IgD-negative memory B cell (primary cell): ENCODE data around the gene SRGN. TPM values are rescaled to one million over a fixed set of nuclear protein-coding genes. Genes with fewer than 3 reads are reported as not detected.
A peak's percentile ranks its signal among the peaks of the same experiment; 100 is the strongest.
"Not testable (repeated sequence)": the region's sequence is repeated elsewhere in the genome, so short reads cannot be mapped to it uniquely, and the experiment has no call there.

Experiments used
- H3K27ac Mint-ChIP-seq, 3 donors: one replicate each; pipeline ENCODE4 v1.8.0; 2020 to 2022; ENCODE audit warnings: mild to moderate bottlenecking in 3 of 3, mixed read lengths in 3 of 3, moderate library complexity in 1 of 3
- H3K27me3 Mint-ChIP-seq: one replicate; pipeline ENCODE4 v1.8.0; 2021; ENCODE audit warnings: mixed read lengths
- H3K36me3 Mint-ChIP-seq: one replicate; pipeline ENCODE4 v1.8.0; 2020; ENCODE audit warnings: mild to moderate bottlenecking, mixed read lengths
- H3K4me1 Mint-ChIP-seq, 3 donors: one replicate each; pipeline ENCODE4 v1.8.0; 2020 to 2022; ENCODE audit warnings: mixed read lengths in 3 of 3, mild to moderate bottlenecking in 1 of 3
- H3K4me3 Mint-ChIP-seq, 4 donors: one replicate each; pipeline ENCODE4 v1.8.0; 2020 to 2022; ENCODE audit warnings: mild to moderate bottlenecking in 4 of 4, mixed read lengths in 4 of 4, moderate library complexity in 3 of 4
- H3K9me3 Mint-ChIP-seq, 3 donors: one replicate each; pipeline ENCODE4 v1.8.0; 2020 to 2021; ENCODE audit warnings: mixed read lengths in 3 of 3, mild to moderate bottlenecking in 1 of 3
- polyA plus RNA-seq: library from polyadenylated mRNA; unstranded; fragments of 300-500 nt; fragmentation: Illumina TruSeq; gene quantifications from one replicate; pipeline ENCODE4 v1.2.3, GENCODE V29; 2021

The SRGN gene
- polyA plus RNA-seq, 1 donor from 2014 or later = 65.1 TPM

DNA sequence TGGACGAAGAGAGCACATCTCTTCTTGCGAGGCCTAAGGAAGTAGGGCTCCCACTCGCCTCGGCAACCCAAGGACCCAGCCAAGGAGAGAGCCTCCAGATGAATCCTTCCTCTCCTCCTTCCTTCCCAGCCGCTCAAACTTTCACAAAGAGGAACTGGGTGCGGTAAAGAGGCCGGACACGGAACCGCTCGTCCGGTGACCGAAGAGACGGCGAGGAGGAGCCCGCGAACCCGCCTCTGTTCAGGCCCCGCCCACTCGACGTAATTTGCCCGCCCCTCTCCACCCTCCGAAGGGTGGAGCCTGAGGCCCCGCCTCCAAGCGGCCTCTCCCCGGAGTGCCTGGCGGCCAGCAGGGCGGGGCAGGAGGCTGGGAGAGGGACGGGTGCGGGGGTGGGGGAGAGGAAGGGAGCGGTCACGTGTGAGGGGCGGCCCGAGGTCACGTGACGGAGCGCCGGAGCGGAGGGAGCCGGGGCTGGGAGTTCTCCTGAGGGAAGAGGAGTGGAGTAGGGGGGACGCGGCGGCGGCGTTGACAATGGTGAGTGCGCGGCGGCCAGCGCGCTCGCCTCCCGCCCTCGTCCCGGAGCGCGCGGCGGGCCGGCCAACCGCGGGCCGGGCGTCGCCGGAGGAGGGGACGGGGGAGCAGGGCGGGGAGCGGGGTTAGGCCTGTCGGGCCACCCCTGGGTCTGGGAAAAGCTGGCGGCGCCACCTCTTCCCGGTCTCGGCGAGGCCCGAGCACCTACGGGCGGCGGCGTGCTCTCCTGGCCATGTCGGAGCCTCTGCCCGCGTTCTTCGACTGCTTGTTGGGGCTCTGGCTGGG is 36.1 kb downstream of the SRGN start, which contains the start of gene VPS26A:
Gene VPS26A (plus strand): TSS at position 432 of the 816 bp plus-strand sequence. CDS start 100 bp downstream, at position 532.
- Mint-ChIP-seq H3K27ac (peak within 1 kb of the TSS; percentile 98 to 99 (median 98)), H3K9me3 (no peaks in the 10 kb centered on the region), H3K4me3 (peak within 1 kb of the TSS; percentile 92 to 96 (median 96)), H3K27me3 (no peaks in the 10 kb centered on the region), H3K36me3 (no peaks in the 10 kb centered on the region), H3K4me1 (peaks cover 11 to 22% (median 13%) of the 10 kb centered on the region in 3 donors)

DNA sequence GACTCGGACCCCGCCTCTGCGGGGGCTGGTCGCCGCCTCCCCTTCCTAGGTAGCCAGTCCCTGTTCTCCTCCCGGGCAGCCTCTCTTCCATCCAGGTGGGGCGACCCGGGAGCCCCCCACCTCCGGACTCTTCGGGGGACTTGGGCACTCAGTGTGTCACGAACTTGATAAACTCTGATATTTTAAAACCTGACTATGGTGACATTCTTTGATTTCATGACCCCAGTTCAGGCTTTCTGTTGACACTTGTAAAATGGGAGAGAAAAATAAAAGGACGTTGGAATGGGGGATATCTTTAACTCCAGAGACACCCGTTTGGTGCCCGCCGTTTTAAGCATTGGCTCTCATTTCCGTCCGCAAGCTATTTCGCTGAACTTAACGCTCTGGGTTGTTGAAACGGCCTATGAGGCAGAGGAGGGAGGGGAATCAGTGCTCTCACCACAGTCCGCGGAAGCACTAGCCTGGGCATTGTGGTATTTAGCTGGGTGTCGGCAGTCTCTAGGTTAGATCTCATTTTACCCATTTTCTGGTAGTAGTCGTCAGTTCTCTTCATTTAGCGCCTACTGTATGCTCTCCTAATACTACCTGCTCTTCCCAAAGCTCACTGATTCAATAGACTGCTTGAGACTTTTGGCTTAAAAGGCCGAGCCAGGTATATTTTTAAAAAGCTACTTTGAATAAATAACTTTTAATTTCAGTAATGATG is 36.8 kb downstream of the SRGN start:
- H3K4me1 Mint-ChIP-seq = peaks cover 14 to 27% (median 15%) of the 10 kb centered on the region in 3 donors
- H3K27me3 Mint-ChIP-seq = no peaks in the 10 kb centered on the region
- peak overlapping the region; percentile 92 to 96 (median 94) for H3K4me3 Mint-ChIP-seq
- peak overlapping the region; percentile 93 to 99 (median 98) for H3K27ac Mint-ChIP-seq
- H3K36me3 Mint-ChIP-seq = no peaks in the 10 kb centered on the region
- H3K9me3 Mint-ChIP-seq = no peaks in the 10 kb centered on the region

DNA sequence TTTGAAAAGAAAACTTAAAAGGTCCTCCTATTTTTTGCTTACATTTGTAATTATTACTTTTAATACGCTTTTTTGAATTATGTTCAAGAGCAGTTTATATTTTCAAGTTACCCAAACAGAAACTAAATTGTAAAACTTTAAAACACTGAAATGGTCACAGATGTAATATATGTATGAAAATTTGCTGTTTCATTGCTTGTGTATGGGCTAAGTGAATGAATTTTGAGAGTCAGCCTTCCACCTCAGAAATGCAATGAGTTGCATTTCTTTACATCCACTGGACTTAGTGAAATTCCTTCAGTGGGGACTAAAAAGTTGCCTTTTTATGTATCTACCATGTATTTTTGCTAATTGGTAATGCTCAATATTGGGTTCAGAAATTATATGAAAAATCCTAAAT is 37.7 kb downstream of the SRGN start:
- peak overlapping the region in 3 of 4 donors; percentile 92 to 96 (median 96) for H3K4me3 Mint-ChIP-seq
- no peaks in the 10 kb centered on the region for H3K9me3 Mint-ChIP-seq
- peak overlapping the region in 1 of 3 donors; percentile 98 for H3K27ac Mint-ChIP-seq
- H3K4me1 Mint-ChIP-seq = peaks cover 18 to 35% (median 20%) of the 10 kb centered on the region in 3 donors
- H3K36me3 Mint-ChIP-seq = no peaks in the 10 kb centered on the region
- H3K27me3 Mint-ChIP-seq = no peaks in the 10 kb centered on the region

DNA sequence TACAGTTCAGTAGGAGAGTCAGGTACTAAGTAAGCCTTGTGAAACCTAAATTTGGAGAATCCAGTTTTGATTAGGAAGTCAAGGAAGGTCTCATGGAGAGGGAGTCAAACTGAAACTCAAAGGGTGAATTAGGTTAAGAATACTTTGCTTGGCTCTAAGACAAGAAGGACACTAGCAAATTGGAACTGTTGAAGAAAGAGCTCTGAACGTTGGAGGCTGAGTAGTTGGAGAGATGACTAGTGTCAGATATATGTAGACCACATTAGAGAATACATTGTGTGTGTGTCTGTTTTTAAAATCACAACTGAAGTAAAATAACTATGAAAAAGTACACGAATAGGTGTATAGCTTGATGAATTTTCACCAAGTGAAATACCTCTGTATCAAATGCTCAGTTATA is 42.3 kb downstream of the SRGN start:
- Mint-ChIP-seq H3K27me3 (no peaks in the 10 kb centered on the region), H3K9me3 (no peaks in the 10 kb centered on the region), H3K27ac (peak overlapping the region in 1 of 3 donors; percentile 54), H3K4me1 (peaks cover 16 to 30% (median 19%) of the 10 kb centered on the region in 3 donors), H3K36me3 (no peaks in the 10 kb centered on the region), H3K4me3 (no peak overlapping the region)

DNA sequence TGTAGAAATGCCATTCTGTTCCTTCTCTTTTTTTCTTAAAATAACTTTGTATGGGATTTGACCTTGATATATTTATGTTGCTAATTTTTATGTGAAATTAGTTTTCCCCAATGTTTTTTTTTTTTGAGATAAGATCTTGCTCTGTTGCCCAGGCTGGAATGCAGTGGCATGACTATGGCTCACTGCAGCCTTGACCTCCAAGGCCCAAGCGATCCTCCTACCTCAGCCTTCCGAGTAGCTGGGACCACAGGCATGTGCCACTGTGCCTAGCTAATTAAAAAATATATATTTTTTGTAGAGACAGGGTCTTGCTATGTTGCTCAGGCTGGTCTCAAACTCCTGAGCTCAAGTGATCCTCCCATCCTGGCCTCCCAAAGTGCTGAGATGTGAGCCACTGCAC is 52.1 kb downstream of the SRGN start:
- Mint-ChIP-seq H3K4me1 (peaks cover 6 to 32% (median 18%) of the 10 kb centered on the region in 3 donors), H3K27ac (no peak overlapping the region), H3K9me3 (no peaks in the 10 kb centered on the region), H3K36me3 (peaks cover 2% of the 10 kb centered on the region), H3K4me3 (no peak overlapping the region), H3K27me3 (no peaks in the 10 kb centered on the region)

DNA sequence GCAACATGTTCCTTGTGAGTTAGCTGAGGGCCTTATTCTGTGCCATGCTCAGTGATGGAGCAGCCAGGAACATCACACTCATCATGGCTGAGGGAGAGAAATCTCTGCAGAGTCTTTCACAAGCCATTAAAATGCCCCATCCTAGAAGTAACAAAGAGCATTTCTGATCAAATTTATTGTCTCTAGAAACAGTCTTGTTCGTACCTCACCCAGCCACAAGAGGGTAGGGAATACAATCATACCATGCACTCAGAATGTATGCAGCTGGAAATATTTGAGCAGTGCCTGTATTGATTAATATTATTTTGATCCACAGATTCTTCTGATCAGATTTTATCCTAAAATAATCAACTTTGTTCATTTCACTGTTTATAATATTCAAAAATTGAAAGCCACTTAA is 53.4 kb downstream of the SRGN start:
- H3K4me1 Mint-ChIP-seq = peaks cover 4 to 29% (median 18%) of the 10 kb centered on the region in 3 donors
- H3K4me3 Mint-ChIP-seq = no peak overlapping the region
- H3K27ac Mint-ChIP-seq = no peak overlapping the region
- H3K9me3 Mint-ChIP-seq = no peaks in the 10 kb centered on the region
- no peaks in the 10 kb centered on the region for H3K36me3 Mint-ChIP-seq
- H3K27me3 Mint-ChIP-seq = no peaks in the 10 kb centered on the region

DNA sequence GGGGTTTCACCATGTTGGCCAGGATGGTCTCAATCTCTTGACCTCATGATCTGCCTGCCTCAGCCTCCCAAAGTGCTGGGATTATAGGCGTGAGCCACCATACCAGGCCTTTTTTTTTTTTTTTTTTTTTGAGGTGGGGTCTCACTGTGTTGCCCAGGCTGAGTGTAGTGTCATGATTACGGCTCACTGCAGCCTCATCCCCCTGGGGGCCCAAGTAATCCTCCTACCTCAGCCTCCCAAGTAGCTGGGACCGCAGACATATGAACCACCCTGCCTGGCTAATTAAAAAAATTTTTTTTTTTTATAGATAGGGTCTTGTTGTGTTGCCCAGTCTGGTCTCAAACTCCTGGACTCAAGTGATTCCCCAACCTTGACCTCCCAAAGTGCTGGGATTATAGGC is 54.2 kb downstream of the SRGN start:
- not testable (repeated sequence) for H3K27me3 Mint-ChIP-seq, H3K27ac Mint-ChIP-seq, H3K36me3 Mint-ChIP-seq, H3K9me3 Mint-ChIP-seq, H3K4me3 Mint-ChIP-seq
- peaks cover 8 to 33% (median 23%) of the 10 kb centered on the region in 3 donors for H3K4me1 Mint-ChIP-seq

DNA sequence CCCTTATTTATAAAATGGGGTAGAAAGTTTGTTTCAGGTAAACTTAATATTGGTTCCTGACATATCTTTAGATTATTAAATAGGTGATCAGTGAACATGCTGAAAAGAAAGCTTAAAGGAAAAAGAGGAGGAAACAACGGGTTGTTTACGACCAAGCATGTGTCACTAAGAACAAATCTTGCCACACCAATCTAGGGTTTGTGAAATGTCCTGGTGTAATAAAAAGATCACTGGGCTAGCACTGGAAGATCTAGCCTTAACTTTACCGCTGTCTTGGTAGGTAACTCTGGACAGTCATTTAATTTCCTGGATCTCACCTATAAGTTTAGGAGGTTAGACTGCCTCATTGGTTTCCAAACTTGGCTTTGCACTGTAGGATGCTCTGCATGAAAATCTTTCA is 55.1 kb downstream of the SRGN start:
- Mint-ChIP-seq H3K27me3 (no peaks in the 10 kb centered on the region), H3K36me3 (no peaks in the 10 kb centered on the region), H3K4me3 (no peak overlapping the region), H3K4me1 (peaks cover 7 to 26% (median 22%) of the 10 kb centered on the region in 3 donors), H3K27ac (no peak overlapping the region), H3K9me3 (no peaks in the 10 kb centered on the region)

DNA sequence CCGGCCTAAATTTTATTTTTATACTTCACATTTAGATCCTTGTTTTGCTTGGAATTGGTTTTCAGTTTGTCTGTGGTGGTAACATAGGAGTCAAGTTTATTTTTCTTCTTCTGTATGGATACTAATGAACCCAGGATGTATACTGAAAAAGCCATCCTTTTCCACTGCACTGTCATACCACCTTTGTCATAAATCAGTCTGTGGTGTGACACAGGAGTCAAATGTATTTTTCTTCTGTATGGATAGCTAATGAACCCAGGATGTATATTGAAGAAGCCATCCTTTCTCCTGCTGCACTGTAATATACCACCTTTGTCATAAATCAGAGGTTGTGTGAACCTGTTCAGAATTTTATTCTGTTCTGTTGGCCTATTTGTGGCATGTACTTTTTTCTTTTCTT is 57.4 kb downstream of the SRGN start:
- Mint-ChIP-seq H3K9me3 (no peaks in the 10 kb centered on the region), H3K27ac (no peak overlapping the region), H3K4me3 (peak overlapping the region in 1 of 4 donors; percentile 3), H3K36me3 (peaks cover 2% of the 10 kb centered on the region), H3K4me1 (peaks cover 11 to 28% (median 15%) of the 10 kb centered on the region in 3 donors), H3K27me3 (no peaks in the 10 kb centered on the region)

DNA sequence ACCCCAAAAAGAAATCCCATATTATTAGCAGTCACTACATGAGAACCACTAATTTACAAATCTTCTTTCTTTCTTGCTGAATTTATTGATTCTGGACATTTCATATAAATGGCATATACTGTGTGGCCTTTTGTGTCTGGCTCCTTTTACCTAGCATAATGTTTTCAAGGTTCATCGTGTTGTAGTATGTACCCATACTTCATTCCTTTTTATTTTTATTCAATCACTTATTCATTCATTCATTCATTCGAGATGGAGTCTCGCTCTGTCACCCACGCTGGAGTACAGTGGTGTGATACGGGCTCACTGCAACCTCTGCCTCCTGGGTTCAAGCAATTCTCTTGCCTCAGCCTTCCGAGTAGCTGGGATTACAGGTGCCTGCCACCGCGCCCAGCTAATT is 58.0 kb downstream of the SRGN start:
- Mint-ChIP-seq H3K9me3 (no peaks in the 10 kb centered on the region), H3K27ac (no peak overlapping the region), H3K4me1 (peaks cover 11 to 28% (median 14%) of the 10 kb centered on the region in 3 donors), H3K36me3 (peaks cover 2% of the 10 kb centered on the region), H3K27me3 (no peaks in the 10 kb centered on the region), H3K4me3 (no peak overlapping the region)

DNA sequence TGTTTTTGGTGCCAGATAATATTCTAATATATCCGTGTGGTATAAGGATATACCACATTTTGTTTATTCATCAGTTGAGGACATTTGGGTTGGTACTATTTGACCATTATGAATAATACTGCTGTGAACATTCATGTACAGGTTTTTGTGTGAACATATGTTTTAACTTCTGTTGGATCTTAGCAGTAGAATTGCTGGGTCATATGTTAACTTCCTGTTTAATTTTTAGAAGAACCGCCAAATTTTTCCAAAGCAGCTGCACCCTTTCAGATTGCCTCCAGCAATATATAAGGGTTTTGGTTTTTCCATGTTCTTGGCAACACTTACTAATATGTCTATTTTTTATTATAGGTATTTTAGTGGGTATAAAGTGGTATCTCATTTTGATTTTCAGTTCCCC is 58.9 kb downstream of the SRGN start:
- H3K27me3 Mint-ChIP-seq = no peaks in the 10 kb centered on the region
- no peaks in the 10 kb centered on the region for H3K9me3 Mint-ChIP-seq
- no peak overlapping the region for H3K27ac Mint-ChIP-seq
- peaks cover 11 to 28% (median 11%) of the 10 kb centered on the region in 3 donors for H3K4me1 Mint-ChIP-seq
- H3K36me3 Mint-ChIP-seq = peaks cover 2% of the 10 kb centered on the region
- H3K4me3 Mint-ChIP-seq = no peak overlapping the region

DNA sequence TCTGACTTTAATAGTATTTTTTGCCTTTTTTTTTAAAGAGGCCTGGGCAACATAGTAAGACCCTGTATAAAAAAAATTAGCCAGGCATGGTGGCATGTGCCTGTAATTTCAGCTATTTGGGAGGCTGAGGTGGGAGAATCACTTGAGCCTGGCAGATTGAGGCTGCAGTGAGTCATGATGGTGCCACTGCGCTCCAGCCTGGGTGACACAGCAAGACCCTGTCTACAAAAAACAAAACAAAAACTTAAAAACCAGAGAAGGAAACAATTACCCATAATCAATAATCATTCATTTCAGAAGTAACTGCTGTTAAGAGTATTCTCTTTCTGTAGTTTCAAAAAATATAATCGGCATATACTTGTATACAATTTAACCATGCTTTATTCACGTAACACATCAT is 64.1 kb downstream of the SRGN start:
- H3K27ac Mint-ChIP-seq = no peak overlapping the region

DNA sequence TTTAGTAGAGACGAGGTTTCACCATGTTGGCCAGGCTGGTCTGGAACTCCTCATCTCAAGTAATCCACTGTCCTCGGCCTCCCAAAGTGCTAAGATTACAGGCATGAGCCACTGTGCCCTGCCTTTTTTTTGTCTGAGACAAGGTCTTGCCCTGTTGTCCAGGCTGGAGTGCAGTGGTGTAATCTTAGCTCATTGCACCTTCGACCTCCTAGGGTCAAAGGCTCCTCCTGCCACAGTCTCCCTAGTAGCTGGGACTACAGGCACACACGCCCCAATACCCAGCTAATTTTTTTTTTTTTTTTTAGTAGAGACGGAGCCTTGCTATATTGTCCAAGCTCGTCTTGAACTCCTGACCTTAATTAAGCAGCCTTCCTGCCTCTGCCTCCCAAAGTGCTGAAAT is 65.3 kb downstream of the SRGN start:
- Mint-ChIP-seq H3K27ac (no peak overlapping the region), H3K27me3 (no peaks in the 10 kb centered on the region), H3K9me3 (no peaks in the 10 kb centered on the region), H3K36me3 (peaks cover 2% of the 10 kb centered on the region), H3K4me1 (peaks cover 0 to 7% (median 6%) of the 10 kb centered on the region in 3 donors), H3K4me3 (no peak overlapping the region)

More for the DNA sequence above, 64.1 kb downstream of the SRGN start:
- Mint-ChIP-seq H3K36me3 (peaks cover 2% of the 10 kb centered on the region), H3K27me3 (no peaks in the 10 kb centered on the region), H3K4me3 (no peak overlapping the region), H3K4me1 (peaks cover 3 to 7% (median 6%) of the 10 kb centered on the region in 3 donors), H3K9me3 (no peaks in the 10 kb centered on the region)
